ENCODE results near the gene SLC9A9.

- TF ChIP-seq CTCF (IDR thresholded peaks at IDR 0.05) (no peak), POLR2AphosphoS5 (IDR thresholded peaks at IDR 0.05) (no peak)
Measured at GRCh38 chr3:143753006-143753405, 95.3 kb downstream of the SLC9A9 start.

All from gastroesophageal sphincter (tissue), 3 donors.